Neural progenitor cell (in vitro differentiated cells): ENCODE measurements around the gene PPP2R1B. TPM values are rescaled to one million over a fixed set of nuclear protein-coding genes. Genes with fewer than 3 reads are reported as not detected.
A peak's percentile ranks its signal among the peaks of the same experiment; 100 is the strongest.

Experiments
- DNase-seq: peaks from one replicate; pipeline ENCODE4 v3.0.0-alpha.2; 2016; ENCODE audit warnings: low spot score
- H2AFZ ChIP-seq: fragments of 200-600 bp; sonication (generic); replicated peaks from 2 replicates; pipeline ENCODE4 v1.6.1; 2016; ENCODE audit warnings: antibody characterized with exemption
- H3F3A ChIP-seq: fragments of 200-600 bp; sonication (generic); 2 replicates; pipeline ENCODE4 v1.6.1; 2016; ENCODE audit warnings: antibody characterized with exemption, low read depth
- H3K27ac ChIP-seq: fragments of 200-600 bp; sonication (generic); 2 replicates; pipeline ENCODE4 v1.5.1; 2016; ENCODE audit warnings: mild to moderate bottlenecking
- H3K27me3 ChIP-seq: fragments of 200-600 bp; sonication (generic); 2 replicates; pipeline ENCODE4 v1.6.1; 2016; ENCODE audit warnings: mild to moderate bottlenecking, moderate library complexity
- H3K36me3 ChIP-seq: fragments of 200-600 bp; sonication (generic); 2 replicates; pipeline ENCODE4 v1.5.1; 2016
- H3K4me1 ChIP-seq: fragments of 200-600 bp; sonication (generic); 2 replicates; pipeline ENCODE4 v1.6.1; 2016; ENCODE audit warnings: mixed run types
- H3K4me2 ChIP-seq: fragments of 200-600 bp; sonication (generic); 2 replicates; pipeline ENCODE4 v1.6.1; 2016
- H3K4me3 ChIP-seq: fragments of 200-600 bp; sonication (generic); 2 replicates; pipeline ENCODE4 v1.5.1; 2016
- H3K79me2 ChIP-seq: fragments of 200-600 bp; sonication (generic); 2 replicates; pipeline ENCODE4 v1.6.1; 2016; ENCODE audit warnings: low read depth
- H3K9ac ChIP-seq: fragments of 200-600 bp; sonication (generic); 2 replicates; pipeline ENCODE4 v1.6.1; 2016
- H3K9me3 ChIP-seq: fragments of 200-600 bp; sonication (generic); 2 replicates; pipeline ENCODE4 v1.5.1; 2016; ENCODE audit warnings: low read depth
- H4K20me1 ChIP-seq: fragments of 200-600 bp; sonication (generic); 2 replicates; pipeline ENCODE4 v1.6.1; 2016; ENCODE audit warnings: low read depth
- H3K27ac Mint-ChIP-seq: 3 replicates; pipeline ENCODE4 v1.8.0; 2021; ENCODE audit warnings: mixed read lengths
- H3K27me3 Mint-ChIP-seq: 2 replicates; pipeline ENCODE4 v1.8.0; 2022; ENCODE audit warnings: low read depth, mild to moderate bottlenecking, inconsistent platforms, moderate library complexity, mixed read lengths; ENCODE audit not compliant: insufficient read depth
- H3K36me3 Mint-ChIP-seq: 3 replicates; pipeline ENCODE4 v1.8.0; 2021; ENCODE audit warnings: mixed read lengths
- H3K4me1 Mint-ChIP-seq: 3 replicates; pipeline ENCODE4 v1.8.0; 2021; ENCODE audit warnings: mixed read lengths
- H3K4me3 Mint-ChIP-seq: 3 replicates; pipeline ENCODE4 v1.8.0; 2021; ENCODE audit warnings: mild to moderate bottlenecking, moderate library complexity, mixed read lengths
- H3K9me3 Mint-ChIP-seq: 3 replicates; pipeline ENCODE4 v1.8.0; 2020; ENCODE audit warnings: mixed read lengths
- EZH2 ChIP-seq: fragments of 200-600 bp; sonication (generic); IDR thresholded peaks from 2 replicates; pipeline ENCODE4 v1.6.1; 2017; ENCODE audit warnings: antibody characterized with exemption, mild to moderate bottlenecking, moderate library complexity
- EZH2phosphoT487 ChIP-seq: fragments of 200-600 bp; sonication (generic); IDR thresholded peaks from 2 replicates; pipeline ENCODE4 v1.6.1; 2017; ENCODE audit warnings: antibody characterized with exemption
- total RNA-seq: library from RNA; depleted of rRNA; stranded (reverse); fragments of >200 nt; gene quantifications from 2 replicates; pipeline ENCODE4 v1.2.3, GENCODE V29; 2015; ENCODE audit warnings: low replicate concordance
- TF ChIP-seq, protein P1 (sequence below): fragments of 200-600 bp; sonication (generic); IDR thresholded peaks from 2 replicates; pipeline ENCODE4 v1.5.1; 2017; ENCODE audit warnings: antibody characterized with exemption, mild to moderate bottlenecking

Gene PPP2R1B
- total RNA-seq, 1 donor from 2014 or later = 68.4 TPM

DNA sequence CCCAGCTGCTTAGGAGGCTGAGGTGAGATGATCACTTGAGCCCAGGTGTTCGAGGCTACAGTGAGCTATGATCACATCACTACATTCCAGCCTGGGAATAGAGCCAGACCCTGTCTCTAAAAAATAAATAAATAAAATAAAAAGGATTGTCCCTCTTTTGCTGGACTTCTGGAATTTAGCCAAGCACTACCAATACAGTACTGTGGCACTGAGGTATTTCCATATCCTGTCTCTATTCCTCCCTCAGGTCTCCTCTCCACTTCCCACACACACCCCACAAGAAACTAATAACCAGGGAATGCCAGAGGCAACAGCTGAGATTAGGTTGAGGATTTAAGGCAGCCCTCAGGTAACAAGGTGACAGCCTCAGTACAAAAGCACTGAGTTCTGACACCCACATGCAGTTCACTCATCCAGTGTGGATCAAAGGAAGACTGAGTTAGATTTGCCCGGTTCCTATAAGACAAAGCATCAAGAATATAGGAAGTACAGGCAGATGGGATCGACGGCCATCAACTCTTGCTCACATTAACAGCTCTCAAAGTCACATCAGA lies 4.5 kb upstream of the PPP2R1B start:
- Mint-ChIP-seq H3K9me3 (no peaks in the 10 kb centered on the region), H3K27ac (no peak overlapping the region), H3K4me1 (peaks cover 7% of the 10 kb centered on the region), H3K27me3 (peaks cover 5% of the 10 kb centered on the region), H3K36me3 (no peaks in the 10 kb centered on the region), H3K4me3 (no peak overlapping the region)
- H3K36me3 ChIP-seq = no peaks in the 10 kb centered on the region
- peaks cover 17% of the 10 kb centered on the region for H3F3A ChIP-seq
- H3K27me3 ChIP-seq = no peaks in the 10 kb centered on the region
- TF ChIP-seq EZH2phosphoT487 (no peak), EZH2 (no peak)
- TF ChIP-seq, protein P1, sequence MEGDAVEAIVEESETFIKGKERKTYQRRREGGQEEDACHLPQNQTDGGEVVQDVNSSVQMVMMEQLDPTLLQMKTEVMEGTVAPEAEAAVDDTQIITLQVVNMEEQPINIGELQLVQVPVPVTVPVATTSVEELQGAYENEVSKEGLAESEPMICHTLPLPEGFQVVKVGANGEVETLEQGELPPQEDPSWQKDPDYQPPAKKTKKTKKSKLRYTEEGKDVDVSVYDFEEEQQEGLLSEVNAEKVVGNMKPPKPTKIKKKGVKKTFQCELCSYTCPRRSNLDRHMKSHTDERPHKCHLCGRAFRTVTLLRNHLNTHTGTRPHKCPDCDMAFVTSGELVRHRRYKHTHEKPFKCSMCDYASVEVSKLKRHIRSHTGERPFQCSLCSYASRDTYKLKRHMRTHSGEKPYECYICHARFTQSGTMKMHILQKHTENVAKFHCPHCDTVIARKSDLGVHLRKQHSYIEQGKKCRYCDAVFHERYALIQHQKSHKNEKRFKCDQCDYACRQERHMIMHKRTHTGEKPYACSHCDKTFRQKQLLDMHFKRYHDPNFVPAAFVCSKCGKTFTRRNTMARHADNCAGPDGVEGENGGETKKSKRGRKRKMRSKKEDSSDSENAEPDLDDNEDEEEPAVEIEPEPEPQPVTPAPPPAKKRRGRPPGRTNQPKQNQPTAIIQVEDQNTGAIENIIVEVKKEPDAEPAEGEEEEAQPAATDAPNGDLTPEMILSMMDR = no peak
- H3K27ac ChIP-seq = no peak overlapping the region
- H3K79me2 ChIP-seq = peaks cover 4% of the 10 kb centered on the region
- no peaks in the 10 kb centered on the region for H3K9me3 ChIP-seq
- H3K4me1 ChIP-seq = peaks cover 6% of the 10 kb centered on the region
- H3K4me3 ChIP-seq = no peak overlapping the region
- H3K9ac ChIP-seq = no peak overlapping the region
- no peak overlapping the region for H2AFZ ChIP-seq
- H3K4me2 ChIP-seq = no peak overlapping the region
- no peaks in the 10 kb centered on the region for H4K20me1 ChIP-seq
- no peak for DNase-seq

DNA sequence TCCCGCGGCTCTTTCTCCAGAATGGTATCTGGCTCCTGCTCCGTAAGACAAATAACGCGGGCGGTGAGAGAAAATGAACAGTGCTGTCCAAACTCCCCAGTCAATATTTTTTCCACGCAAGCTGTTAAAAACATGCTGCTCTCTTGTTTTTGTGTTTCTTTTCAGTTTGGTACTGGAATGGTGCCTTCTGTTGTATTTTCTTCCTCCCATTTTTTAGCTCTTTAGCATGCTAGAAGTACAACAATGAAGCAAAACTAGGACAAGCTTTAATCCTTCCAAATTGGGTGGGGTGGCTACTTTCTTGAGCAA lies 599 bp upstream of the PPP2R1B start:
- H3K36me3 Mint-ChIP-seq = peaks cover 4% of the 10 kb centered on the region
- DNase-seq = no peak
- TF ChIP-seq, protein P1 = no peak
- no peak for TF ChIP-seq EZH2
- TF ChIP-seq EZH2phosphoT487 = no peak

DNA sequence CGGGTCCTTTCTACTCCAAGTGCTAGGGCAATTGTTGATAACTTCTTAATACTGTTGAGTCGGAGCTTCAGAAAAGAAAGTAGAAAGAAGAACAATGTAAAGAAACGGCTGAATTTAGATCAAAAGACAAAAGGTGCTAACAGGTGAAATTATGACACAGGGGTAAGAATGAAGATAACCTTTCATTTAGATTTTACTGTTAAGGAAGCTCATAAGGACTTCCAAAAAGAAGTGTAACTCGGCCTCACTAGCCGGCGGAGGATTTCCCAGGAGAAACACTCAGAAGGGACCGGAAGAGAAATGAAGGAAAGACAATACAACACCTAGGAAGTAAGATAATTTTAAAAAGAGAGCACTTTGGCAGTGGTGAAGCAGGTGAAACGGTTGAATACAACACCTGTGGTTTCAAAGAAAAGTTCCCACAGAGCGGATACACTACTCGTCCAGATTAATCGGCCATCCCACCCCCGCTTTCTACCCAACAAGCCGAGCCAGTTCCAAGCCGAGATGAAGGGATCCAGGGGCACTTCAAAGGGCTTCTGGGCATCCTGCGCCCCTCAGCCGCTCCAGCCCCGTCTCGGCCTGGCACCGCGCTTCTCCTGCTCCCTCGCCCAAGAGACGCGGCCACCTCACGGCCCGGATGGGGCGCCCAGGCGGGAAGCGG lies 737 bp downstream of the PPP2R1B start:
- Histone ChIP-seq H3K27ac (no peak overlapping the region), H3K9me3 (no peaks in the 10 kb centered on the region), H3K79me2 (peaks cover 27% of the 10 kb centered on the region), H3K36me3 (no peaks in the 10 kb centered on the region), H3K4me1 (peaks cover 20% of the 10 kb centered on the region), H3K4me2 (peak overlapping the region; percentile 74), H4K20me1 (peaks cover 39% of the 10 kb centered on the region), H3F3A (peaks cover 35% of the 10 kb centered on the region), H3K27me3 (peaks cover 5% of the 10 kb centered on the region), H2AFZ (peak overlapping the region; percentile 98), H3K4me3 (peak overlapping the region; percentile 92), H3K9ac (peak overlapping the region; percentile 58)
- Mint-ChIP-seq H3K27ac (peak overlapping the region; percentile 76), H3K9me3 (no peaks in the 10 kb centered on the region), H3K36me3 (peaks cover 6% of the 10 kb centered on the region), H3K4me3 (peak overlapping the region; percentile 91), H3K4me1 (peaks cover 27% of the 10 kb centered on the region), H3K27me3 (peaks cover 6% of the 10 kb centered on the region)
- TF ChIP-seq EZH2 (no peak), EZH2phosphoT487 (no peak)
- TF ChIP-seq, protein P1 = no peak
- no peak for DNase-seq

More for the DNA sequence above, 599 bp upstream of the PPP2R1B start:
- no peaks in the 10 kb centered on the region for H3K9me3 Mint-ChIP-seq
- H4K20me1 ChIP-seq = peaks cover 34% of the 10 kb centered on the region
- peak overlapping the region; percentile 91 for H3K4me3 Mint-ChIP-seq
- H3K4me1 ChIP-seq = peaks cover 20% of the 10 kb centered on the region
- peak overlapping the region; percentile 21 for H3K27ac Mint-ChIP-seq
- H3K4me2 ChIP-seq = peak overlapping the region; percentile 74
- H3K79me2 ChIP-seq = peaks cover 25% of the 10 kb centered on the region
- peak overlapping the region; percentile 92 for H3K4me3 ChIP-seq
- H3K27me3 ChIP-seq = peaks cover 5% of the 10 kb centered on the region
- H3K27me3 Mint-ChIP-seq = peaks cover 5% of the 10 kb centered on the region
- H3K27ac ChIP-seq = peak overlapping the region; percentile 46
- peaks cover 27% of the 10 kb centered on the region for H3K4me1 Mint-ChIP-seq
- peak overlapping the region; percentile 98 for H2AFZ ChIP-seq
- H3K36me3 ChIP-seq = no peaks in the 10 kb centered on the region
- no peaks in the 10 kb centered on the region for H3K9me3 ChIP-seq
- peaks cover 35% of the 10 kb centered on the region for H3F3A ChIP-seq
- H3K9ac ChIP-seq = no peak overlapping the region
